Liver (tissue), 3 donors: ENCODE measurements around the gene PARD3B.

Experiments used
- HNF4G ChIP-seq: IDR thresholded peaks from 2 replicates; pipeline ENCODE4 v1.6.1; 2016; ENCODE audit warnings: antibody characterized with exemption
- JUND ChIP-seq, 2 donors: IDR thresholded peaks; 2 replicates each; pipeline ENCODE4 v1.6.1; 2016; ENCODE audit warnings: antibody characterized with exemption in 2 of 2
- SP1 ChIP-seq: IDR thresholded peaks from 2 replicates; pipeline ENCODE4 v1.6.1; 2018; ENCODE audit warnings: antibody characterized with exemption, mild to moderate bottlenecking
- TAF1 ChIP-seq: conservative IDR thresholded peaks from 2 replicates; pipeline ENCODE4 v1.6.1; 2016; ENCODE audit warnings: antibody characterized with exemption, mild to moderate bottlenecking
- TF ChIP-seq, protein P1 (sequence below): fragments of 150-350 bp; IDR thresholded peaks from 2 replicates; pipeline ENCODE4 v1.5.1; 2017; ENCODE audit warnings: improper control_type of control experiment, low read depth, low read length; ENCODE audit not compliant: missing input control
- TF ChIP-seq, protein P2 (sequence below): IDR thresholded peaks from 2 replicates; pipeline ENCODE4 v1.6.1; 2016; ENCODE audit warnings: antibody characterized with exemption
- TF ChIP-seq, protein P3 (sequence below): IDR thresholded peaks from 2 replicates; pipeline ENCODE4 v1.6.1; 2016; ENCODE audit warnings: antibody characterized with exemption, mild to moderate bottlenecking
- donor health status: healthy.
- donor health status: healthy.

GRCh38 chr2:204663816-204664425, 118.6 kb downstream of the PARD3B start:
- TF ChIP-seq JUND (IDR thresholded peaks at IDR 0.05) (no peak), TAF1 (no peak), SP1 (no peak), HNF4G (no peak)
- TF ChIP-seq, protein P1, sequence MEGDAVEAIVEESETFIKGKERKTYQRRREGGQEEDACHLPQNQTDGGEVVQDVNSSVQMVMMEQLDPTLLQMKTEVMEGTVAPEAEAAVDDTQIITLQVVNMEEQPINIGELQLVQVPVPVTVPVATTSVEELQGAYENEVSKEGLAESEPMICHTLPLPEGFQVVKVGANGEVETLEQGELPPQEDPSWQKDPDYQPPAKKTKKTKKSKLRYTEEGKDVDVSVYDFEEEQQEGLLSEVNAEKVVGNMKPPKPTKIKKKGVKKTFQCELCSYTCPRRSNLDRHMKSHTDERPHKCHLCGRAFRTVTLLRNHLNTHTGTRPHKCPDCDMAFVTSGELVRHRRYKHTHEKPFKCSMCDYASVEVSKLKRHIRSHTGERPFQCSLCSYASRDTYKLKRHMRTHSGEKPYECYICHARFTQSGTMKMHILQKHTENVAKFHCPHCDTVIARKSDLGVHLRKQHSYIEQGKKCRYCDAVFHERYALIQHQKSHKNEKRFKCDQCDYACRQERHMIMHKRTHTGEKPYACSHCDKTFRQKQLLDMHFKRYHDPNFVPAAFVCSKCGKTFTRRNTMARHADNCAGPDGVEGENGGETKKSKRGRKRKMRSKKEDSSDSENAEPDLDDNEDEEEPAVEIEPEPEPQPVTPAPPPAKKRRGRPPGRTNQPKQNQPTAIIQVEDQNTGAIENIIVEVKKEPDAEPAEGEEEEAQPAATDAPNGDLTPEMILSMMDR = no peak
- TF ChIP-seq, protein P2, sequence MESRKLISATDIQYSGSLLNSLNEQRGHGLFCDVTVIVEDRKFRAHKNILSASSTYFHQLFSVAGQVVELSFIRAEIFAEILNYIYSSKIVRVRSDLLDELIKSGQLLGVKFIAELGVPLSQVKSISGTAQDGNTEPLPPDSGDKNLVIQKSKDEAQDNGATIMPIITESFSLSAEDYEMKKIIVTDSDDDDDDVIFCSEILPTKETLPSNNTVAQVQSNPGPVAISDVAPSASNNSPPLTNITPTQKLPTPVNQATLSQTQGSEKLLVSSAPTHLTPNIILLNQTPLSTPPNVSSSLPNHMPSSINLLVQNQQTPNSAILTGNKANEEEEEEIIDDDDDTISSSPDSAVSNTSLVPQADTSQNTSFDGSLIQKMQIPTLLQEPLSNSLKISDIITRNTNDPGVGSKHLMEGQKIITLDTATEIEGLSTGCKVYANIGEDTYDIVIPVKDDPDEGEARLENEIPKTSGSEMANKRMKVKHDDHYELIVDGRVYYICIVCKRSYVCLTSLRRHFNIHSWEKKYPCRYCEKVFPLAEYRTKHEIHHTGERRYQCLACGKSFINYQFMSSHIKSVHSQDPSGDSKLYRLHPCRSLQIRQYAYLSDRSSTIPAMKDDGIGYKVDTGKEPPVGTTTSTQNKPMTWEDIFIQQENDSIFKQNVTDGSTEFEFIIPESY = no peak
- TF ChIP-seq, protein P3, sequence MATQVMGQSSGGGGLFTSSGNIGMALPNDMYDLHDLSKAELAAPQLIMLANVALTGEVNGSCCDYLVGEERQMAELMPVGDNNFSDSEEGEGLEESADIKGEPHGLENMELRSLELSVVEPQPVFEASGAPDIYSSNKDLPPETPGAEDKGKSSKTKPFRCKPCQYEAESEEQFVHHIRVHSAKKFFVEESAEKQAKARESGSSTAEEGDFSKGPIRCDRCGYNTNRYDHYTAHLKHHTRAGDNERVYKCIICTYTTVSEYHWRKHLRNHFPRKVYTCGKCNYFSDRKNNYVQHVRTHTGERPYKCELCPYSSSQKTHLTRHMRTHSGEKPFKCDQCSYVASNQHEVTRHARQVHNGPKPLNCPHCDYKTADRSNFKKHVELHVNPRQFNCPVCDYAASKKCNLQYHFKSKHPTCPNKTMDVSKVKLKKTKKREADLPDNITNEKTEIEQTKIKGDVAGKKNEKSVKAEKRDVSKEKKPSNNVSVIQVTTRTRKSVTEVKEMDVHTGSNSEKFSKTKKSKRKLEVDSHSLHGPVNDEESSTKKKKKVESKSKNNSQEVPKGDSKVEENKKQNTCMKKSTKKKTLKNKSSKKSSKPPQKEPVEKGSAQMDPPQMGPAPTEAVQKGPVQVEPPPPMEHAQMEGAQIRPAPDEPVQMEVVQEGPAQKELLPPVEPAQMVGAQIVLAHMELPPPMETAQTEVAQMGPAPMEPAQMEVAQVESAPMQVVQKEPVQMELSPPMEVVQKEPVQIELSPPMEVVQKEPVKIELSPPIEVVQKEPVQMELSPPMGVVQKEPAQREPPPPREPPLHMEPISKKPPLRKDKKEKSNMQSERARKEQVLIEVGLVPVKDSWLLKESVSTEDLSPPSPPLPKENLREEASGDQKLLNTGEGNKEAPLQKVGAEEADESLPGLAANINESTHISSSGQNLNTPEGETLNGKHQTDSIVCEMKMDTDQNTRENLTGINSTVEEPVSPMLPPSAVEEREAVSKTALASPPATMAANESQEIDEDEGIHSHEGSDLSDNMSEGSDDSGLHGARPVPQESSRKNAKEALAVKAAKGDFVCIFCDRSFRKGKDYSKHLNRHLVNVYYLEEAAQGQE = no peak
